ENCODE measurements around the gene SIDT1. TPM values are rescaled to one million over a fixed set of nuclear protein-coding genes. Genes with fewer than 3 reads are reported as not detected.

SIDT1 gene
- total RNA-seq (10 to 100 TPM; 44.9 to 75.5 (median 48.7) TPM), total RNA-seq (11.2 to 101 (median 57.2) reads per million in 29 experiments)
- total RNA-seq (2013): 68.3 TPM

DNA sequence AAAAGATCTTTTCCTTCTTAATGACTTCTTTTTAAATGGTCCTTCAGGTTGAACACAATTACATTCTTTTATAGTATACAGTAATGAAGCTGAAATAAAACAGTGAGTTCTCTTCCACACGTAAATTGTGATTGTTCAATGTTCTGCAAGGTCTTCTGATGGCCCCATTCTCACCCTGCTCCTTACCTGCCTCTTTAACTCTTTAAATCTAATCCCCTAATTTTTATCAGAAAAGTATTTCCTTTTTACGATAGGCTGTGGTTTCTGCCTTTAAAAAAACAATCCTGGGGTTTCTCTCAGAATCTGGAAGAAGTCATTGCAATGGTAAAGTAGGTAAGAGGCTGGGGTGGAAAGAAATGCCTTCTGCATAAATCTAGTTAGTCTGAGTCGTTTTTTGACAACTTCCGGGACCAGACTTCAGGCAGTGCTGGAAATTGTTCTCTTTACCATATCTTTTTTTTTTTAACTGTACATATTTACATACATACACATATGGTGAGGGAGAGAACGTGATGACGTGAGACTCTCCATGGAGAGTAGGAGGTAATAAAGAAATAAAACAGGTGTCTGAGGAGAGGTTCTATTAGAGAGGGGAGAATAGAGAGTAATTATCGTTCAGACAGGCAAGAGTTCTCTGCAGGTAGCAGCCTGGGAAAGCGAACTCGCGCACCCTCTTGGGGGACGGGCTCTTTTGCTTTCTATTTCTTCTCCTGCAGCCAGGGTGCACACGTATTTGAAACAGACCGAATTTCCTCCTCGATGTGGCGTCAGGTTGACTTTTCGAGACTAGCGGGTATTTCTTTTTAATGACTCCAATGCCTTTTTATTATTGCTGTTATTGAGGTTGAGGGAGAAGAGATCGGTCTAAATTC lies at the start of gene SIDT1:
TSS of gene SIDT1 (plus strand) at position 730 of the 872 bp plus-strand sequence. CDS start 467 bp downstream, outside the sequence.
- Mint-ChIP-seq H3K27ac (peak within 1 kb of the TSS; percentile 100), H3K36me3 (peaks cover 16% of the 10 kb centered on the region), H3K4me1 (peaks cover 52 to 59% (median 55%) of the 10 kb centered on the region in 3 donors), H3K4me3 (peak within 1 kb of the TSS; percentile 99 to 100 (median 99)), H3K27me3 (no peaks in the 10 kb centered on the region), H3K9me3 (no peaks in the 10 kb centered on the region)
- DNase-seq (peak; percentile 35 to 86 (median 71)), ATAC-seq (replicated peaks in 1 of 4) (peak; percentile 82 to 86 (median 83))
- Histone ChIP-seq H3K36me3 (ENCODE audit: control insufficient read depth in 2 of 2, extremely low read depth in 1 of 2, insufficient read depth in 1 of 2, low read length in 1 of 2) (peaks cover 0 to 3% of the 10 kb centered on the region in 2 donors), H3K4me1 (ENCODE audit: control insufficient read depth in 1 of 2, extremely low read depth in 1 of 2, insufficient read depth in 2 of 2, low read length in 2 of 2) (peaks cover 21 to 28% of the 10 kb centered on the region in 2 experiments), H3K9me3 (no peaks in the 10 kb centered on the region), H3K27me3 (replicated peaks in 1 of 2; ENCODE audit: control insufficient read depth in 2 of 2, extremely low read depth in 1 of 2, insufficient read depth in 2 of 2, low read length in 1 of 2) (no peaks in the 10 kb centered on the region), H3K27ac (ENCODE audit: low read length) (peak within 1 kb of the TSS; percentile 87), H3K4me3 (ENCODE audit: control insufficient read depth in 1 of 2, extremely low read depth in 1 of 2, low read length in 1 of 2) (peak within 1 kb of the TSS; percentile 63 to 100)
- CTCF ChIA-PET: interaction anchor here in 1 of 2 donors (0.6 to 0.7 kb wide), 2 partner anchors 36 to 39 kb away, joined by 3 read pairs; no protein-coding TSS in a partner anchor
- 0% methylated on average over 6 of the region's 18 CpGs for WGBS (ENCODE audit: insufficient coverage)
- POLR2A ChIA-PET: no interaction called here

DNA sequence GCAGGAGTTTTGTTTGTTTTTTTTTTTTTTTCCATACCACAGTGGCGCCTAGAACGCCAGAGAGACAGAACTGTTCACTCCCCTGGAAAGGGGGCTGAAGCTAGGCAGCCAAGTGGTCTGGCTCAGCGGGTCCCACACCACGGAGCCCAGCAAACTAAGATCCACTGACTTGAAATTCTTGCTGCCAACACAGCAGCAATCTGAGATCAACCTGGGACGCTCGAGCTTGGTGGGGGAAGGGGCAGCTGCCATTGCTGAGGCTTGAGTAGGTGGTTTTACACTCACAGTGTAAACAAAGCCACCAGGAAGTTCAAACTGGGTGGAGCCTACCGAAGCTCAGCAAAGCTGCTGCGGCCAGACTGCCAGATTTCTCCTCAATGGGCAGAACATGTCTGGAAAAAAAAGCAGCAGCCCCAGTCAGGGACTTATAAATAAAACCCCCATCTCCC lies 47.2 kb upstream of the SIDT1 start:
- H3K9me3 ChIP-seq: no peaks in the 10 kb centered on the region
- H3K27ac Mint-ChIP-seq: peak overlapping the region; percentile 71 to 72
- H3K36me3 Mint-ChIP-seq: peaks cover 27% of the 10 kb centered on the region
- ChIA-PET POLR2A (no interaction called here), CTCF (interaction anchor here in 1 of 2 donors (0.9 to 1.4 kb wide), 4 partner anchors 9 to 92 kb away, joined by 3 to 11 read pairs (median 4); partner anchors contain the start of gene SPICE1)
- peak overlapping the region; percentile 28 for H3K27ac ChIP-seq (ENCODE audit: low read length)
- peaks cover 0 to 6% of the 10 kb centered on the region in 2 donors for H3K36me3 ChIP-seq (ENCODE audit: control insufficient read depth in 2 of 2, extremely low read depth in 1 of 2, insufficient read depth in 1 of 2, low read length in 1 of 2)
- H3K9me3 Mint-ChIP-seq: peaks cover 0 to 5% (median 2%) of the 10 kb centered on the region in 3 donors
- no peaks in the 10 kb centered on the region for H3K27me3 ChIP-seq (replicated peaks in 1 of 2; ENCODE audit: control insufficient read depth in 2 of 2, extremely low read depth in 1 of 2, insufficient read depth in 2 of 2, low read length in 1 of 2)
- H3K4me1 ChIP-seq (ENCODE audit: control insufficient read depth in 1 of 2, extremely low read depth in 1 of 2, insufficient read depth in 2 of 2, low read length in 2 of 2): peaks cover 3 to 11% of the 10 kb centered on the region in 2 experiments
- peak; percentile 4 to 63 (median 41) for DNase-seq
- 33% methylated on average over 3 of the region's 8 CpGs for WGBS (ENCODE audit: insufficient coverage)
- H3K27me3 Mint-ChIP-seq: no peaks in the 10 kb centered on the region
- peak overlapping the region in 1 of 2 donors; percentile 16 for H3K4me3 ChIP-seq (ENCODE audit: control insufficient read depth in 1 of 2, extremely low read depth in 1 of 2, low read length in 1 of 2)
- peaks cover 9 to 20% (median 17%) of the 10 kb centered on the region in 3 donors for H3K4me1 Mint-ChIP-seq
- peak; percentile 57 to 79 (median 64) for ATAC-seq (replicated peaks in 1 of 4)
- H3K4me3 Mint-ChIP-seq: peak overlapping the region; percentile 28 to 52 (median 44)

DNA sequence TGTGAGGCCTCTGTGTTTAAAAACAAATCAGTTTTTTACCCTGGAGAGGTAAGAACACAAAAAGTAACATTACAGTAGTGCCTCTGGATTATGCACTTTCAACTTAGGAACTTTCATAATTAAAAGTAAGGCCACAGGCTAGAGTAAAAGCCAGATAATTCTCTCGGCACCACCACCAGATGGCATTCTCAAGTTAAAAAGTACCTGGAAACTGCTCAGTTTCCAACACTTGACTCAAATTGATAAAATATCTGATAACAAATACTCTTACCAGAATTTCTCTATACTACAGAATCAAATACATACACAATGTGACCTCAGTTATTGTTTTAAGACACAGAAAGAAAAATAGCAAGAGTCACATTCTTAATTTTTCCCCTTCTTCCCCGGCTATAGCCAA lies 37.3 kb upstream of the SIDT1 start:
- Mint-ChIP-seq H3K27ac (no peak overlapping the region), H3K27me3 (no peaks in the 10 kb centered on the region), H3K4me3 (no peak overlapping the region), H3K36me3 (peaks cover 29% of the 10 kb centered on the region), H3K9me3 (no peaks in the 10 kb centered on the region), H3K4me1 (peaks cover 0 to 7% (median 2%) of the 10 kb centered on the region in 3 donors)
- ATAC-seq (replicated peaks in 1 of 4) (peak; percentile 50 to 64 (median 58)), DNase-seq (peak in 26 of 35 experiments; percentile 3 to 66 (median 31))
- Histone ChIP-seq H3K27ac (ENCODE audit: low read length) (no peak overlapping the region), H3K4me3 (ENCODE audit: control insufficient read depth in 1 of 2, extremely low read depth in 1 of 2, low read length in 1 of 2) (no peak overlapping the region), H3K36me3 (ENCODE audit: control insufficient read depth in 2 of 2, extremely low read depth in 1 of 2, insufficient read depth in 1 of 2, low read length in 1 of 2) (peaks cover 0 to 22% of the 10 kb centered on the region in 2 donors), H3K27me3 (replicated peaks in 1 of 2; ENCODE audit: control insufficient read depth in 2 of 2, extremely low read depth in 1 of 2, insufficient read depth in 2 of 2, low read length in 1 of 2) (no peaks in the 10 kb centered on the region), H3K4me1 (ENCODE audit: control insufficient read depth in 1 of 2, extremely low read depth in 1 of 2, insufficient read depth in 2 of 2, low read length in 2 of 2) (no peaks in the 10 kb centered on the region), H3K9me3 (no peaks in the 10 kb centered on the region)
- 33% methylated on average over 1 of the region's 2 CpGs for WGBS (ENCODE audit: insufficient coverage)
- ChIA-PET CTCF (interaction anchor here (0.7 to 4.5 kb wide), 22 partner anchors 8 to 251 kb away, joined by 3 to 83 read pairs (median 6); partner anchors contain the start of genes SPICE1 (in 2 of the 2), ATP6V1A (in 1 of the 2) and NAA50 (in 1 of the 2)), POLR2A (interaction anchor here in 1 of 2 donors (1.0 kb wide), 1 partner anchor 19 kb away, joined by 3 read pairs; no protein-coding TSS in a partner anchor)

DNA sequence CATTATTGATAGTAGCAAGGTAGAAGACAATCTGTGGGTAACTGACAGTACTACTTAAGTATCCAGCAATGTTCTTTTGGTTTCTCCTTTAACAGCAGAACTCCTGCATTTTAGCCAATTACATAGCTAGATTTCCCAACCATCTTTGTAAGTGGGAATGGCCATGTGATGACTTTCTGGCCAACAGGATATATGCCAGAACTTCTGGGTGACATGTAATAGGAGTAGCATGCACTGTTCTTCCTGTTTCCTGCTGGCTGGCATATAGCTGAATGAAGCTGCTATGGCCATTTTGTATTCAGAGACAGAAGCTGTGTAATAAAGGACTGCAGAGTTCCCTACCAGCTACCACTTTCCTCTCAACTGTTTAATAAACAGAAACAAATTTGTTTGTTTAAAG lies 35.4 kb upstream of the SIDT1 start:
- Mint-ChIP-seq H3K4me3 (no peak overlapping the region), H3K9me3 (no peaks in the 10 kb centered on the region), H3K36me3 (peaks cover 25% of the 10 kb centered on the region), H3K27me3 (no peaks in the 10 kb centered on the region), H3K27ac (no peak overlapping the region), H3K4me1 (peaks cover 2% of the 10 kb centered on the region in 3 donors)
- Histone ChIP-seq H3K4me1 (ENCODE audit: control insufficient read depth in 1 of 2, extremely low read depth in 1 of 2, insufficient read depth in 2 of 2, low read length in 2 of 2) (no peaks in the 10 kb centered on the region), H3K9me3 (no peaks in the 10 kb centered on the region), H3K36me3 (ENCODE audit: control insufficient read depth in 2 of 2, extremely low read depth in 1 of 2, insufficient read depth in 1 of 2, low read length in 1 of 2) (peaks cover 0 to 22% of the 10 kb centered on the region in 2 donors), H3K27me3 (replicated peaks in 1 of 2; ENCODE audit: control insufficient read depth in 2 of 2, extremely low read depth in 1 of 2, insufficient read depth in 2 of 2, low read length in 1 of 2) (no peaks in the 10 kb centered on the region), H3K27ac (ENCODE audit: low read length) (no peak overlapping the region), H3K4me3 (ENCODE audit: control insufficient read depth in 1 of 2, extremely low read depth in 1 of 2, low read length in 1 of 2) (no peak overlapping the region)
- ATAC-seq (replicated peaks in 1 of 4) (no peak), DNase-seq (no peak)
- CTCF ChIA-PET: interaction anchor here (1.0 to 4.5 kb wide), 17 partner anchors 10 to 81 kb away, joined by 3 to 83 read pairs (median 10); partner anchors contain the start of gene SPICE1 (in 2 of the 2)
- POLR2A ChIA-PET: interaction anchor here in 1 of 2 donors (0.6 to 0.7 kb wide), 4 partner anchors 44 to 274 kb away, joined by 3 to 8 read pairs (median 4); no protein-coding TSS in a partner anchor

DNA sequence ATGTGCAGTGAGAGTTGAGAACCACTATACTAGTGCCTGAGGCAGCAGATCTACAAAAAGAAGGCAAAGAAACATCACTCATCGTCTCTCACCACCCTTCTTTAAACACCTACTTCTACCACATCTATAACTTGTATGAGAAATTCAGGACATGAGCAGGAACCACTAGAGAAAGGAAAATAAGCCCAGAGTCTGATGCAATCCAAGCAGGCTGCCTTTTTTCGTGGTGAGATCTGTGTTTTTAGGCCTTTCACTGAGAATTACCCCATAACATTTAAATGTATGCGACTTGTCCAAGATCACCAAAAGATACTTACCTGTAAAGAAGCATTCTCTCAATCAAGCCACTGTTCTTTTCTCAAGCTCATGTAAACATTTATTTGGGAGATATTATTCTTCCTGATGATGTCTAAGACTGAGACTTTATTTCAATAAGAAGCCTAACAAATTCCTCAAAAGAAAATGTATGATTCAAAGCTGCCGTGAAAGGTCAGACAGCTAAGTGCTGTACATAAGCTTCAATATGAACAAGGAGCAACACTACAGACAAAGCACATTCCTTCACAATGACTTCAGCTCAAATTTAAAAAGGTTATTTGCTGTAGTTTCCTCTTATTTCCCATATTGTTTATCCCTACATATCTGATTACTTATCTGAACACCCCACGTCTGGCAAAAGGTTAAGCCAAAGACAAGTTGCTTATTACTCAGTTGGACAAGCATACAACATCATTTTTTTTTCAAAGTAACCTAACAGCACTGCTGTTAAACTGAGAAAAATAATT lies 33.9 kb upstream of the SIDT1 start:
- peaks cover 2 to 4% (median 2%) of the 10 kb centered on the region in 3 donors for H3K4me1 Mint-ChIP-seq
- peaks cover 26% of the 10 kb centered on the region for H3K36me3 Mint-ChIP-seq
- Histone ChIP-seq H3K27ac (ENCODE audit: low read length) (no peak overlapping the region), H3K36me3 (ENCODE audit: control insufficient read depth in 2 of 2, extremely low read depth in 1 of 2, insufficient read depth in 1 of 2, low read length in 1 of 2) (peaks cover 0 to 13% of the 10 kb centered on the region in 2 donors), H3K4me1 (ENCODE audit: control insufficient read depth in 1 of 2, extremely low read depth in 1 of 2, insufficient read depth in 2 of 2, low read length in 2 of 2) (no peaks in the 10 kb centered on the region), H3K9me3 (no peaks in the 10 kb centered on the region), H3K4me3 (ENCODE audit: control insufficient read depth in 1 of 2, extremely low read depth in 1 of 2, low read length in 1 of 2) (no peak overlapping the region), H3K27me3 (replicated peaks in 1 of 2; ENCODE audit: control insufficient read depth in 2 of 2, extremely low read depth in 1 of 2, insufficient read depth in 2 of 2, low read length in 1 of 2) (no peaks in the 10 kb centered on the region)
- DNase-seq: no peak
- no peak overlapping the region for H3K27ac Mint-ChIP-seq
- no peaks in the 10 kb centered on the region for H3K9me3 Mint-ChIP-seq
- no peak overlapping the region for H3K4me3 Mint-ChIP-seq
- no peaks in the 10 kb centered on the region for H3K27me3 Mint-ChIP-seq
- POLR2A ChIA-PET: interaction anchor here in 1 of 2 donors (0.7 kb wide), 2 partner anchors 66 to 986 kb away, joined by 6 read pairs; no protein-coding TSS in a partner anchor
- CTCF ChIA-PET: interaction anchor here (0.6 to 4.5 kb wide), 14 partner anchors 11 to 986 kb away, joined by 3 to 83 read pairs (median 5); partner anchors contain the start of gene SPICE1 (in 1 of the 2)
- 60% methylated on average over 1 of the region's 5 CpGs for WGBS (ENCODE audit: insufficient coverage)
- ATAC-seq (replicated peaks in 1 of 4): no peak
